K562 (cell line): ENCODE measurements around the gene BROX. TPM values are rescaled to one million over a fixed set of nuclear protein-coding genes. Genes with fewer than 3 reads are reported as not detected.

Experiments
- KLF16 ChIP-seq: IDR thresholded peaks from 2 replicates; pipeline ENCODE4 v1.6.1; 2016; ENCODE audit warnings: antibody characterized with exemption
- MAZ ChIP-seq, 2 experiments: fragments of 450-650 bp in 1 of 2; sonication (generic) in 1 of 2; formaldehyde crosslinking; IDR thresholded peaks in 1 of 2; conservative IDR thresholded peaks in 1 of 2; 2 replicates each; pipeline versions ENCODE4 v1.4.0 to v1.5.0; 2020; ENCODE audit warnings: mild to moderate bottlenecking in 1 of 2, missing genetic modification reagents in 1 of 2
- NRF1 ChIP-seq, 2 experiments: fragments of 450-650 bp; IDR thresholded peaks in 1 of 2; conservative IDR thresholded peaks in 1 of 2; 2 replicates each; pipeline ENCODE4 v1.6.1; 2014; ENCODE audit warnings: mild to moderate bottlenecking in 2 of 2
- ZNF124 ChIP-seq: sonication (generic); formaldehyde crosslinking; IDR thresholded peaks from 2 replicates; pipeline ENCODE4 v1.8.1; 2022; ENCODE audit warnings: missing genetic modification reagents
- polyA plus RNA-seq, 8 experiments: library from polyadenylated mRNA; depleted of rRNA in 4 of 8; stranded (reverse) in 5 of 8; unstranded in 3 of 8; fragments of >200 nt; fragmentation: Nextera tagmentation in 2 of 8; fragmentation: Illumina TruSeq in 1 of 8; extraction: Ambion mirVana in 2 of 8; extraction: Trizol in 1 of 8; gene quantifications; 2 replicates each; pipeline versions ENCODE4 v1.2.1 to v1.2.3, GENCODE V29; 2011 to 2014; ENCODE audit warnings: inconsistent platforms in 1 of 8, missing spikeins in 1 of 8
- total RNA-seq, 7 experiments: library from RNA; depleted of rRNA in 6 of 7; stranded (reverse); fragments of >200 nt in 6 of 7; fragmentation: Illumina TruSeq in 2 of 7; extraction: Trizol in 2 of 7; gene quantifications; 2 replicates each; pipeline versions ENCODE4 v1.2.1 to v1.2.3, GENCODE V29; 2011 to 2021; ENCODE audit warnings: low replicate concordance in 1 of 7
- TF ChIP-seq, protein P1 (sequence below), 2 experiments: fragments of 450-650 bp; formaldehyde crosslinking in 1 of 2; IDR thresholded peaks; 2 replicates each; pipeline versions ENCODE4 v1.4.0 to v1.6.1; 2014 to 2020; ENCODE audit warnings: mild to moderate bottlenecking in 2 of 2, borderline replicate concordance in 1 of 2, low read depth in 1 of 2
- TF ChIP-seq, protein P2 (sequence below): fragments of 450-650 bp; formaldehyde crosslinking; IDR thresholded peaks from 2 replicates; pipeline ENCODE4 v1.4.0; 2022; ENCODE audit warnings: missing genetic modification characterization
- TF ChIP-seq, protein P3 (sequence below), 2 experiments: fragments of 250-450 bp in 1 of 2; fragments of 450-650 bp in 1 of 2; sonication (Bioruptor Pico) in 1 of 2; IDR thresholded peaks; 2 replicates each; pipeline versions ENCODE4 v1.6.1 to v1.8.0; 2016 to 2021; ENCODE audit warnings: mild to moderate bottlenecking in 2 of 2, moderate library complexity in 2 of 2, missing compliant biosample characterization in 1 of 2, missing genetic modification characterization in 1 of 2
- TF ChIP-seq, protein P4 (sequence below), 2 experiments: IDR thresholded peaks; 2 replicates each; pipeline ENCODE4 v1.6.1; 2011; ENCODE audit warnings: borderline replicate concordance in 1 of 2, control low read depth in 1 of 2, low read depth in 1 of 2, low read length in 1 of 2, mild to moderate bottlenecking in 1 of 2, mixed read lengths in 1 of 2, moderate library complexity in 1 of 2; ENCODE audit not compliant: insufficient read depth in 1 of 2, insufficient read length in 1 of 2, poor library complexity in 1 of 2, severe bottlenecking in 1 of 2; ENCODE audit errors: extremely low read depth in 1 of 2

BROX gene
- total and polyA plus RNA-seq, 9 of the 15 experiments (the other 6 are each of a cell fraction or from before 2014, with no cell fraction given): 9.4 to 153 (median 45.1) TPM

DNA sequence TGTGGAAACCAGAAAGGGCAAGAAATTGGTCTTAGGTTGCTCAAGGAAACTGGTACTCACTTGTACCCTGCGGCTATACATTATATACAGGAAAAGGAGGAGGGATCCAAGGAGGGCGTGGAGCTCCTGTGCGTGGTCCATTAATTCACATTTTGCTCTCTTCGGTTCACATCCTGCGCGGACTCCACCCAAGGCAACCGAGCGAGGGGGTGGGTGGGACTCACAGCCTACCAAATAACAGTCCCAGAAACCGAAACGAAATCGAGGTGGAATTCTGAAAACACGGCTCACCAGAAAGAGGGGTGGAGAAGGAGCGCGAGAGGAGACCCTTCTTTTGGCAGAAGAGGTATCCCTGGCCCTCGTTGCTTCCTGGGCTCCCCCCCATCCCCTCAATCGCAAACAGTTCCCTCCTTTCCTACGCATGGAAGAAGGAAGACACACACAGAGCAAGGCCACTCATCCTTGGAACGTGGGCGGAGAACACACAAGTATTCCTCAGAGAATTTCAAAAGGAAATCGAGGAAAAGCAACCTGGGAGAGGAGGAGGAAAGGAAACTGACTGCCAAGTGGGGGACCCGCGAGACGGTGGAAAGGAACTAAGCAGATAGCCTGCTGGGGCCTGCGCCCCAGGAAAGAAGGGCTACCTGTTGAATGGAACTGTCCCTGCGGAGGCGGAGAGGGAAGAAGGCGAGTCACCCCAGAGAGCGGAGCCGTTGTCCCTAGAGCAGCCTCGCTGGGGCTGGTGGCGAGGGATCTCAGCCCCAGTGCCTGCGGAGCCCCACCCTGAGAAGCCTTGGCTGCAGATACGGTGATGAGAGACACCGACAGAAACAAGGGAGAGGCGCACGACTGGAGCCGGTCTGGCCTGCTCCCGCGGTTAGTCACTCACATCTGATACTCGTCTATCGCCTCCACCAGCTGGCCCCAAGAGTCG lies 778 bp upstream of the BROX start (continued):
- TF ChIP-seq, protein P1, sequence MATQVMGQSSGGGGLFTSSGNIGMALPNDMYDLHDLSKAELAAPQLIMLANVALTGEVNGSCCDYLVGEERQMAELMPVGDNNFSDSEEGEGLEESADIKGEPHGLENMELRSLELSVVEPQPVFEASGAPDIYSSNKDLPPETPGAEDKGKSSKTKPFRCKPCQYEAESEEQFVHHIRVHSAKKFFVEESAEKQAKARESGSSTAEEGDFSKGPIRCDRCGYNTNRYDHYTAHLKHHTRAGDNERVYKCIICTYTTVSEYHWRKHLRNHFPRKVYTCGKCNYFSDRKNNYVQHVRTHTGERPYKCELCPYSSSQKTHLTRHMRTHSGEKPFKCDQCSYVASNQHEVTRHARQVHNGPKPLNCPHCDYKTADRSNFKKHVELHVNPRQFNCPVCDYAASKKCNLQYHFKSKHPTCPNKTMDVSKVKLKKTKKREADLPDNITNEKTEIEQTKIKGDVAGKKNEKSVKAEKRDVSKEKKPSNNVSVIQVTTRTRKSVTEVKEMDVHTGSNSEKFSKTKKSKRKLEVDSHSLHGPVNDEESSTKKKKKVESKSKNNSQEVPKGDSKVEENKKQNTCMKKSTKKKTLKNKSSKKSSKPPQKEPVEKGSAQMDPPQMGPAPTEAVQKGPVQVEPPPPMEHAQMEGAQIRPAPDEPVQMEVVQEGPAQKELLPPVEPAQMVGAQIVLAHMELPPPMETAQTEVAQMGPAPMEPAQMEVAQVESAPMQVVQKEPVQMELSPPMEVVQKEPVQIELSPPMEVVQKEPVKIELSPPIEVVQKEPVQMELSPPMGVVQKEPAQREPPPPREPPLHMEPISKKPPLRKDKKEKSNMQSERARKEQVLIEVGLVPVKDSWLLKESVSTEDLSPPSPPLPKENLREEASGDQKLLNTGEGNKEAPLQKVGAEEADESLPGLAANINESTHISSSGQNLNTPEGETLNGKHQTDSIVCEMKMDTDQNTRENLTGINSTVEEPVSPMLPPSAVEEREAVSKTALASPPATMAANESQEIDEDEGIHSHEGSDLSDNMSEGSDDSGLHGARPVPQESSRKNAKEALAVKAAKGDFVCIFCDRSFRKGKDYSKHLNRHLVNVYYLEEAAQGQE (IDR thresholded peaks at IDR 0.05; ENCODE audit: borderline replicate concordance): peak; percentile 47
- TF ChIP-seq, protein P1 (CRISPR knock-in tag; IDR thresholded peaks at IDR 0.05; ENCODE audit: low read depth): no peak
- TF ChIP-seq ZNF124 (CRISPR knock-in tag): no peak
- peak in 1 of 2 experiments; percentile 57; a peak in 3 of 4 replicates for TF ChIP-seq MAZ (CRISPR knock-in tag; conservative IDR thresholded peaks at IDR 0.05 in 1 of 2, IDR thresholded peaks at IDR 0.05 in 1 of 2)
- TF ChIP-seq, protein P2, sequence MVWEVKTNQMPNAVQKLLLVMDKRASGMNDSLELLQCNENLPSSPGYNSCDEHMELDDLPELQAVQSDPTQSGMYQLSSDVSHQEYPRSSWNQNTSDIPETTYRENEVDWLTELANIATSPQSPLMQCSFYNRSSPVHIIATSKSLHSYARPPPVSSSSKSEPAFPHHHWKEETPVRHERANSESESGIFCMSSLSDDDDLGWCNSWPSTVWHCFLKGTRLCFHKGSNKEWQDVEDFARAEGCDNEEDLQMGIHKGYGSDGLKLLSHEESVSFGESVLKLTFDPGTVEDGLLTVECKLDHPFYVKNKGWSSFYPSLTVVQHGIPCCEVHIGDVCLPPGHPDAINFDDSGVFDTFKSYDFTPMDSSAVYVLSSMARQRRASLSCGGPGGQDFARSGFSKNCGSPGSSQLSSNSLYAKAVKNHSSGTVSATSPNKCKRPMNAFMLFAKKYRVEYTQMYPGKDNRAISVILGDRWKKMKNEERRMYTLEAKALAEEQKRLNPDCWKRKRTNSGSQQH (CRISPR knock-in tag): 0 out of 2 replicates have a peak, but pooled peaks have one; percentile 19
- peak; percentile 70 for TF ChIP-seq KLF16
- TF ChIP-seq, protein P3, sequence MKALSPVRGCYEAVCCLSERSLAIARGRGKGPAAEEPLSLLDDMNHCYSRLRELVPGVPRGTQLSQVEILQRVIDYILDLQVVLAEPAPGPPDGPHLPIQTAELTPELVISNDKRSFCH (CRISPR knock-in tag; IDR thresholded peaks at IDR 0.05): no peak
- TF ChIP-seq, protein P3 (tag; IDR thresholded peaks at IDR 0.05): peak; percentile 54; the same call in 1 of the 2 replicates
- TF ChIP-seq, protein P4, sequence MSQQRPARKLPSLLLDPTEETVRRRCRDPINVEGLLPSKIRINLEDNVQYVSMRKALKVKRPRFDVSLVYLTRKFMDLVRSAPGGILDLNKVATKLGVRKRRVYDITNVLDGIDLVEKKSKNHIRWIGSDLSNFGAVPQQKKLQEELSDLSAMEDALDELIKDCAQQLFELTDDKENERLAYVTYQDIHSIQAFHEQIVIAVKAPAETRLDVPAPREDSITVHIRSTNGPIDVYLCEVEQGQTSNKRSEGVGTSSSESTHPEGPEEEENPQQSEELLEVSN (IDR thresholded peaks at IDR 0.05; ENCODE audit: borderline replicate concordance in 1 of 2, extremely low read depth in 1 of 2, insufficient read depth in 1 of 2, insufficient read length in 1 of 2, low read depth in 1 of 2, low read length in 1 of 2, poor library complexity in 1 of 2, severe bottlenecking in 1 of 2): peak; percentile 26 to 36
- peak in 1 of 2 experiments; percentile 59 for TF ChIP-seq NRF1 (conservative IDR thresholded peaks at IDR 0.05 in 1 of 2, IDR thresholded peaks at IDR 0.05 in 1 of 2)
